Upper lobe of right lung (tissue), 1 donor: ENCODE measurements around the gene ARHGAP15. TPM values are rescaled to one million over a fixed set of nuclear protein-coding genes. Genes with fewer than 3 reads are reported as not detected.

Experiments
- ATAC-seq: fragments of 200-7000 bp; cut with Tn5 transposase; one replicate; pipeline ENCODE4 v1.9.1; 2020; ENCODE audit warnings: mild to moderate bottlenecking, moderate library complexity
- DNase-seq: peaks from one replicate; pipeline ENCODE4 v3.0.0-alpha.2; 2020
- H3K27ac ChIP-seq: fragments of 200-600 bp; one replicate; pipeline ENCODE4 v1.8.0; 2022
- H3K27me3 ChIP-seq: fragments of 200-600 bp; one replicate; pipeline ENCODE4 v1.8.0; 2022; ENCODE audit warnings: mild to moderate bottlenecking
- H3K36me3 ChIP-seq: fragments of 200-600 bp; one replicate; pipeline ENCODE4 v1.8.0; 2022
- H3K4me1 ChIP-seq: fragments of 200-600 bp; one replicate; pipeline ENCODE4 v1.8.0; 2022
- H3K4me3 ChIP-seq: fragments of 200-600 bp; one replicate; pipeline ENCODE4 v1.8.0; 2022; ENCODE audit warnings: mild to moderate bottlenecking
- H3K9me3 ChIP-seq: fragments of 200-600 bp; one replicate; pipeline ENCODE4 v1.8.0; 2022
- intact Hi-C: fragments of 100-400 bp; cut with DNase I; formaldehyde crosslinking; loops from one replicate; pipeline ENCODE4 v1.11.0; 2022
- total RNA-seq: library from RNA; stranded (reverse); fragmentation: NEBNext Ultra II Directional; extraction: Animal tissue kit (Norgen Biotek cat#: 25700); gene quantifications from one replicate; pipeline ENCODE4 v1.2.1, GENCODE V29; 2021
- TF ChIP-seq, protein P1 (sequence below): fragments of 200-600 bp; IDR thresholded peaks from one replicate; pipeline ENCODE4 v1.8.0; 2022; ENCODE audit warnings: antibody characterized with exemption
- donor health status: DM: no; HTN: yes; CAD: no; lungs with severe emphysema.

Gene ARHGAP15
- total RNA-seq, 1 donor from 2014 or later: 19.2 TPM

DNA sequence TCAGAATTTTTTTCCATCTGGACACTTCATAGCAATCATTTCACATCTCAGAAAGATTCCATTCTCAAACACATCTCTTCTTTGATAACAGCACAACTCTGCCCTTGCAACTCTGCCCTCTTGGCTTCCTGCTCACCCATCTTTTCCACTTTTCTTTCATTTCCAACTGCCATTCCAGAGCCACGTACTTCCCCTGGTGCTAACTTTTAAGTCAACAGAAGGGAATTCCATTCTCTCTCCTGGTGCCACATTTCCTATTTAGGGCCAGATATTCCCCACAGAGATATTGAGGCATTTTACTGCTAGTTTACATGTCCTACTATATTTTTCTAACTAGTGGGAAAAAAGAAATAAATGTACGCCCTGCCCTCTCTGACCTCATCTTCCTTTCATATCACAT lies 590.2 kb downstream of the ARHGAP15 start:
- intact Hi-C loops: no loop called here
- no peak for DNase-seq
- Histone ChIP-seq H3K4me1 (no peaks in the 10 kb centered on the region), H3K4me3 (no peak overlapping the region), H3K27ac (no peak overlapping the region), H3K36me3 (no peaks in the 10 kb centered on the region), H3K27me3 (no peaks in the 10 kb centered on the region), H3K9me3 (no peaks in the 10 kb centered on the region)
- ATAC-seq: no peak
- TF ChIP-seq, protein P1, sequence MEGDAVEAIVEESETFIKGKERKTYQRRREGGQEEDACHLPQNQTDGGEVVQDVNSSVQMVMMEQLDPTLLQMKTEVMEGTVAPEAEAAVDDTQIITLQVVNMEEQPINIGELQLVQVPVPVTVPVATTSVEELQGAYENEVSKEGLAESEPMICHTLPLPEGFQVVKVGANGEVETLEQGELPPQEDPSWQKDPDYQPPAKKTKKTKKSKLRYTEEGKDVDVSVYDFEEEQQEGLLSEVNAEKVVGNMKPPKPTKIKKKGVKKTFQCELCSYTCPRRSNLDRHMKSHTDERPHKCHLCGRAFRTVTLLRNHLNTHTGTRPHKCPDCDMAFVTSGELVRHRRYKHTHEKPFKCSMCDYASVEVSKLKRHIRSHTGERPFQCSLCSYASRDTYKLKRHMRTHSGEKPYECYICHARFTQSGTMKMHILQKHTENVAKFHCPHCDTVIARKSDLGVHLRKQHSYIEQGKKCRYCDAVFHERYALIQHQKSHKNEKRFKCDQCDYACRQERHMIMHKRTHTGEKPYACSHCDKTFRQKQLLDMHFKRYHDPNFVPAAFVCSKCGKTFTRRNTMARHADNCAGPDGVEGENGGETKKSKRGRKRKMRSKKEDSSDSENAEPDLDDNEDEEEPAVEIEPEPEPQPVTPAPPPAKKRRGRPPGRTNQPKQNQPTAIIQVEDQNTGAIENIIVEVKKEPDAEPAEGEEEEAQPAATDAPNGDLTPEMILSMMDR: no peak

DNA sequence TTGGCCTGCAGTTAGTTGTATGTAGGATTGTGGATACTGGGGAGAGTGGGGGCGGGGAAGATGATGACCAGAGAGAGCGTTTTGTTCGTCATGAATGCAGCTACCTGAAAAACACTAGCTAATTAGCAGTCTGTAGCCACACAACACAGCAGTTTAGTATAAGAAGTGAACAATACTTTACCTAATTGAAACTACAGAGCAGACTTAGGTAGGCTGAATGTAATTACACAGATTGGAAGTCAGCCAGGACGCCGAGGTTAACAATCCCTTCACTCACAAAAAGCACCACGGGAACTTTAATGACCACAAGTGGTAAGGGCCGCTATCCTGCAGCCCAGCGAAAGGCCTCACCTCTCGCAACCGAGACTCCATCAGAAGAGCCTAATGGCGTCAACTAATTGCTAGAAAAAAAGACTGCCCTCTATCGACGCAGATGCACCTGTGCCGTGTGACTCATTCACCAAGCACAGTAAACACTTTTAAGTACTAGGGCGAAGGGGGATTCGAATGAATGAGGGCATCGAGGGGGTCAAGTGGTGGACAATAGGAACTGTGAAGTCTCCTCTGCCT lies 591.0 kb downstream of the ARHGAP15 start:
- intact Hi-C loops: no loop called here
- no peak overlapping the region for H3K4me3 ChIP-seq
- H3K27ac ChIP-seq: no peak overlapping the region
- DNase-seq: no peak
- no peaks in the 10 kb centered on the region for H3K36me3 ChIP-seq
- H3K27me3 ChIP-seq: no peaks in the 10 kb centered on the region
- no peak for ATAC-seq
- H3K4me1 ChIP-seq: no peaks in the 10 kb centered on the region
- TF ChIP-seq, protein P1: no peak
- H3K9me3 ChIP-seq: no peaks in the 10 kb centered on the region

DNA sequence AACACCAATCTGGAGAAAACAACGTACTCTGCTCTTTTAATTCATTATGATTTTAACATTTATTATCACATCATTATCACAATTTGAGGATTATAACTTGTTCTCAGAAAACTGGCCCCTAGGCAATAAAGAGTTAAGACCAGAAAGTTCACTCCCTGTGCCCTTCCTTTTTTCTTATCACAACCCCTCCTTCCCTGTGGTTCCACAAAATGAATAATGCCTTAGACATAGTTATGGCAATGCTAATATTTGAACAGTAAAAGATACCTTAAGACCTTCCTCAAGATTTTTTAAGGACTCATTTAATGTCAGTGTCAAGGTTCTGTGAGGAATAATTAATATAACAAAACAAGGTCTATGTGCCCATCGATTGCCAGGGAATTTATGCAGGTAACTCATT lies 596.2 kb downstream of the ARHGAP15 start:
- Histone ChIP-seq H3K4me1 (no peaks in the 10 kb centered on the region), H3K9me3 (no peaks in the 10 kb centered on the region), H3K27me3 (no peaks in the 10 kb centered on the region), H3K36me3 (no peaks in the 10 kb centered on the region), H3K27ac (no peak overlapping the region), H3K4me3 (no peak overlapping the region)
- TF ChIP-seq, protein P1: no peak
- DNase-seq (no peak), ATAC-seq (no peak)
- intact Hi-C loops: no loop called here

DNA sequence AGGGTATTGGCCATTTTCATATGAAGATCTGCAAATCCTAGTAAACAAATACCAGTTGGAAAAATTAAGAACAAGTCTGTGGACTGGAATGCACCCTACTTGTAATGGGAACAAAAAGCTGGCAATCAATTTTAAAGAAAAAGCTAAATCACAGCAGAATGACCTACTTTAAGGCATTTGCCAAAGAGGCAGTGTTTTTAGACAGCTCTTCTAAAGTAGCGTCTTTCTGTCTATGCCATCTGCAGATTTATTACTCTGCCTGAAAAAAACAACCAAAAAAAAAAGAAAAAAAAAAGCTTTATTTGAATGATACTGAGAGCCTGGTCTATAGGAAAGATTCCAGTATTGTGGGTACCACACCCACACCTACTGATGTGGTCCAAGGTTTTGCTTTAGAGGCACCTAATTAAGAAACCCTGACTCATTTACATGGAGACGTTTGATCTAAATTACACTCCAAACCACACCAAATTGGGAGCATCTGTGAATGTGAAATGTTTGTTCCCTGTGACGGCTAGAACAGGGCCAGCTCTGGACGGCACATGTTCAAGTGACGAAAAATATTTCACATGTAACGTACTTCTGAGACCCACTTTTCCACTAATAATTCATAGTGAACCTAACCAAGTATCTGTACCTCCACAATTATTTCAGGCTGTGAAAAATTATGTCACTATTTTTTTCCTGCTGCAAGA lies 597.1 kb downstream of the ARHGAP15 start:
- TF ChIP-seq, protein P1: no peak
- Histone ChIP-seq H3K4me1 (no peaks in the 10 kb centered on the region), H3K4me3 (no peak overlapping the region), H3K27me3 (no peaks in the 10 kb centered on the region), H3K27ac (no peak overlapping the region), H3K36me3 (no peaks in the 10 kb centered on the region), H3K9me3 (no peaks in the 10 kb centered on the region)
- intact Hi-C loops: no loop called here
- DNase-seq (no peak), ATAC-seq (no peak)

DNA sequence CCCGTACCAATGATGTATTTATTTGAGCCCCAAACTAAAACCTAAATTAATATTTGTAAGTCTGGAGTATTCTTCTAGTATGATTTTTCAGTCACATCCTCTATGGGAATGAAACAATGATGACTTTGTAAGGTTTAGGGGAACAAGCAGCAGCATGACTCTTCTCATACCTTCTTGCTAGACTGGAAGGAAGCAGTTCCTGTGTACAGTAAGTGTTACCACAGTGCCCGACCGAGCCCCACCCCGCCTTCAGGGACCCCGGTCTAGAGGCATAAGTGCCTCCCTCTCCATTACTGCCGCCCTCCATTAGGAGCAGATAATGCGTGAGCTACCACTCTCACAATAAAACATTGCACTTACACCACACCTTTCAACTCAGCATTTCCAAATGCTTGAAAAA lies 599.3 kb downstream of the ARHGAP15 start:
- DNase-seq (no peak), ATAC-seq (no peak)
- TF ChIP-seq, protein P1: no peak
- H3K36me3 ChIP-seq: no peaks in the 10 kb centered on the region
- H3K4me1 ChIP-seq: no peaks in the 10 kb centered on the region
- H3K27me3 ChIP-seq: no peaks in the 10 kb centered on the region
- intact Hi-C loops: no loop called here
- no peaks in the 10 kb centered on the region for H3K9me3 ChIP-seq
- no peak overlapping the region for H3K27ac ChIP-seq
- H3K4me3 ChIP-seq: no peak overlapping the region
